HepG2 (cell line): ENCODE data around the gene SECTM1. TPM values are rescaled to one million over a fixed set of nuclear protein-coding genes. Genes with fewer than 3 reads are reported as not detected.
A peak's percentile ranks its signal among the peaks of the same experiment; 100 is the strongest.

Experiments
- FOXA1 ChIP-seq, 2 experiments: fragments of 450-650 bp in 1 of 2; sonication (generic) in 1 of 2; formaldehyde crosslinking in 1 of 2; IDR thresholded peaks; 2 replicates each; pipeline versions ENCODE4 v1.4.0 to v1.6.1; 2016 to 2020; ENCODE audit warnings: missing genetic modification reagents in 1 of 2
- HMG20B ChIP-seq: conservative IDR thresholded peaks from 2 replicates; pipeline ENCODE4 v1.6.1; 2016; ENCODE audit warnings: missing genetic modification reagents, missing compliant biosample characterization
- JUNB ChIP-seq: sonication (generic); formaldehyde crosslinking; IDR thresholded peaks from 2 replicates; pipeline ENCODE4 v1.8.0; 2022; ENCODE audit warnings: missing genetic modification reagents, mild to moderate bottlenecking, borderline replicate concordance
- RORA ChIP-seq: sonication (generic); formaldehyde crosslinking; IDR thresholded peaks from 2 replicates; pipeline ENCODE4 v1.5.0; 2020; ENCODE audit warnings: mild to moderate bottlenecking, missing genetic modification reagents, moderate library complexity
- SKI ChIP-seq: fragments of 450-650 bp; IDR thresholded peaks from one replicate; pipeline ENCODE4 v1.6.1; 2018; ENCODE audit warnings: mild to moderate bottlenecking; ENCODE audit not compliant: partially characterized antibody
- SRSF1 ChIP-seq: fragments of 200-400 bp; formaldehyde crosslinking; optimal IDR thresholded peaks from 2 replicates; pipeline ENCODE3; 2017; ENCODE audit warnings: mild to moderate bottlenecking, low read depth, low read length, moderate library complexity
- ZFP36 ChIP-seq: fragments of 150-350 bp; IDR thresholded peaks from 2 replicates; pipeline ENCODE4 v1.6.1; 2018; ENCODE audit warnings: borderline replicate concordance, low read length, low read depth; ENCODE audit not compliant: partially characterized antibody
- ZNF124 ChIP-seq: sonication (generic); formaldehyde crosslinking; IDR thresholded peaks from 2 replicates; pipeline ENCODE4 v1.4.0; 2020; ENCODE audit warnings: missing genetic modification reagents
- ZNF136 ChIP-seq: sonication (generic); formaldehyde crosslinking; IDR thresholded peaks from 2 replicates; pipeline ENCODE4 v1.8.1; 2022; ENCODE audit warnings: low read depth, mild to moderate bottlenecking, moderate library complexity, missing genetic modification reagents
- ZNF230 ChIP-seq: sonication (generic); formaldehyde crosslinking; IDR thresholded peaks from 2 replicates; pipeline ENCODE4 v1.4.0; 2020; ENCODE audit warnings: mild to moderate bottlenecking, missing genetic modification reagents
- ZNF564 ChIP-seq: sonication (generic); formaldehyde crosslinking; IDR thresholded peaks from 2 replicates; pipeline ENCODE4 v1.8.1; 2023; ENCODE audit warnings: mild to moderate bottlenecking, missing genetic modification reagents
- ZNF570 ChIP-seq: sonication (generic); formaldehyde crosslinking; IDR thresholded peaks from 2 replicates; pipeline ENCODE4 v1.4.0; 2020; ENCODE audit warnings: mild to moderate bottlenecking, missing genetic modification reagents, borderline replicate concordance
- ZNF737 ChIP-seq: sonication (generic); formaldehyde crosslinking; IDR thresholded peaks from 2 replicates; pipeline ENCODE4 v1.5.0; 2020; ENCODE audit warnings: missing genetic modification reagents, mild to moderate bottlenecking, borderline replicate concordance
- ZNF775 ChIP-seq: sonication (generic); formaldehyde crosslinking; IDR thresholded peaks from 2 replicates; pipeline ENCODE4 v1.4.0; 2020; ENCODE audit warnings: missing genetic modification reagents, mild to moderate bottlenecking, moderate library complexity, borderline replicate concordance
- polyA plus RNA-seq, 8 experiments: library from polyadenylated mRNA; depleted of rRNA in 3 of 8; stranded (reverse) in 7 of 8; unstranded in 1 of 8; fragments of >200 nt; fragmentation: Illumina TruSeq in 4 of 8; extraction: Trizol in 4 of 8; gene quantifications; 2 replicates each; pipeline versions ENCODE4 v1.2.1 to v1.2.3, GENCODE V29; 2011 to 2016; ENCODE audit warnings: low read depth in 4 of 8, missing spikeins in 1 of 8, mixed read lengths in 1 of 8; ENCODE audit not compliant: insufficient read depth in 1 of 8
- total RNA-seq, 5 experiments: library from RNA; depleted of rRNA; stranded (reverse); fragments of >200 nt; fragmentation: Illumina TruSeq; extraction: Trizol; gene quantifications; 2 replicates each; pipeline ENCODE4 v1.2.3, GENCODE V29; 2016; ENCODE audit warnings: low read depth in 1 of 5
- TF ChIP-seq, protein P1 (sequence below): sonication (generic); formaldehyde crosslinking; IDR thresholded peaks from 2 replicates; pipeline ENCODE4 v1.4.0; 2020; ENCODE audit warnings: missing genetic modification reagents
- TF ChIP-seq, protein P2 (sequence below): sonication (generic); formaldehyde crosslinking; IDR thresholded peaks from 2 replicates; pipeline ENCODE4 v1.8.0; 2022; ENCODE audit warnings: missing genetic modification reagents, low read depth, mild to moderate bottlenecking, borderline replicate concordance
- TF ChIP-seq, protein P3 (sequence below): sonication (generic); formaldehyde crosslinking; IDR thresholded peaks from 2 replicates; pipeline ENCODE4 v1.5.1; 2020; ENCODE audit warnings: missing genetic modification reagents, mild to moderate bottlenecking, borderline replicate concordance
- TF ChIP-seq, protein P4 (sequence below): sonication (generic); formaldehyde crosslinking; IDR thresholded peaks from 2 replicates; pipeline ENCODE4 v1.5.0; 2020; ENCODE audit warnings: mild to moderate bottlenecking, missing genetic modification reagents
- TF ChIP-seq, protein P5 (sequence below): sonication (generic); formaldehyde crosslinking; IDR thresholded peaks from 2 replicates; pipeline ENCODE4 v1.9.0; 2021; ENCODE audit warnings: missing genetic modification reagents, mild to moderate bottlenecking, borderline replicate concordance
- TF ChIP-seq, protein P6 (sequence below): sonication (generic); formaldehyde crosslinking; IDR thresholded peaks from 2 replicates; pipeline ENCODE4 v1.4.0; 2020; ENCODE audit warnings: missing genetic modification reagents

SECTM1 gene
- total and polyA plus RNA-seq, 2 of the 13 experiments (the other 11 are each of a cell fraction or from before 2014, with no cell fraction given), result 3.5 to 5.3 TPM

DNA sequence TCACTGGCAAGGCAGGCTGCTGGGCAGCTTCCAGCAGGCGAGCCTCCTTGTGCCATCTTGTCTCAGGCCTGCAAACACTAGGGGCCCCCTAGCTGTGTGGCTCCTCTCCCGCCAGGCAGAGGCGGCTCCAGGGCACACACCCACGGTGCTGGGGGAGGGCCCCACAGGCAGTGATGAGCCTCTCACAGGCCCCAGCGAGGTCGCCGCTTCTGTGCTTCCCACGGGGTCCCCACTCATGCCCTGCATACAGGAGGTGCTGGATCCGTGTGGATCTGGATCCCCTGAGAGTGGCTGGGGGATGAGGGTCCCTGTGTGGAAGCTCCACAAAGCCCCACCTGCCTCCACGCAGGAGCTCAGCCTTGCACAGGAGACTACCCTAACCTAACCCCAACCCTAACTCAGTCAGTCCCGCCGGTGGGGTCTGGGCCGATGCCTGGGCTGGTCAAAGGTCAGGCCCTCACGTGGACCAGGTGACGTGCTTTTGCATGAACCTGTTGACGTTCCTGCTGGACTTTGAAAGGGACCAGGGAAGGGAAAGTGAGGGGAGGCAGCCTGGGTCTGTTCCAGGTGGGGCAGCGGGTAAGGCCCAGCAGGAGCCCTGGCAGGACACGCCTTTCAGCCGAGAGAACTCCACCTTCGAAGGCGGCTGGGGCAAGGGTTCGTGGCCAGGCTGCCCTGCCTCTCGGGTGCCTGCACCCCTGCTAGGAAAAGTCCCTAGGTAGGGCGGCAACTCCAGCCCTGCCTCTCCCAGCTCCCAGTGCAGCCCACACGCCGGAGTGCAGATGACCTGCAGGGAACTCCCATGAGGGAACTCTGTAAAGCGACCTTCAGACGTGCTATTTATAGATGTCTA, 5.2 kb downstream of the SECTM1 start (continued):
- TF ChIP-seq ZNF124 (no peak), ZNF775 (no peak), ZNF564 (CRISPR knock-in tag) (no peak), SRSF1 (peak; percentile 82), FOXA1 (IDR thresholded peaks at IDR 0.05) (no peak), FOXA1 (CRISPR knock-in tag; IDR thresholded peaks at IDR 0.05) (peak; percentile 83), ZNF570 (CRISPR knock-in tag) (no peak), JUNB (no peak), ZNF136 (CRISPR knock-in tag) (peak; percentile 94), RORA (CRISPR knock-in tag) (no peak), ZNF230 (CRISPR knock-in tag) (0 out of 2 replicates have a peak, but pooled peaks have one; percentile 84), ZNF737 (CRISPR knock-in tag) (0 out of 2 replicates have a peak, but pooled peaks have one; percentile 18), HMG20B (CRISPR knock-in tag) (peak; percentile 34), SKI (peak; percentile 92), ZFP36 (no peak)
- TF ChIP-seq, protein P1, sequence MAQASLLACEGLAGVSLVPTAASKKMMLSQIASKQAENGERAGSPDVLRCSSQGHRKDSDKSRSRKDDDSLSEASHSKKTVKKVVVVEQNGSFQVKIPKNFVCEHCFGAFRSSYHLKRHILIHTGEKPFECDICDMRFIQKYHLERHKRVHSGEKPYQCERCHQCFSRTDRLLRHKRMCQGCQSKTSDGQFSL (CRISPR knock-in tag), result peak; percentile 38; the same call in 1 of the 2 replicates
- TF ChIP-seq, protein P2, sequence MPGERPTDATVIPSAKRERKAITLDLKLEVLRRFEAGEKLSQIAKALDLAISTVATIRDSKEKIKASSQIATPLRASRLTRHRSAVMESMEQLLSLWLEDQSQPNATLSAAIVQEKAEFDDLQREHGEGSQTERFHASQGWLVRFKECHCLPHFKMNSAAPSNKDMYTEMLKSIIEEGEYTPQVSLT, result no peak
- TF ChIP-seq, protein P3, sequence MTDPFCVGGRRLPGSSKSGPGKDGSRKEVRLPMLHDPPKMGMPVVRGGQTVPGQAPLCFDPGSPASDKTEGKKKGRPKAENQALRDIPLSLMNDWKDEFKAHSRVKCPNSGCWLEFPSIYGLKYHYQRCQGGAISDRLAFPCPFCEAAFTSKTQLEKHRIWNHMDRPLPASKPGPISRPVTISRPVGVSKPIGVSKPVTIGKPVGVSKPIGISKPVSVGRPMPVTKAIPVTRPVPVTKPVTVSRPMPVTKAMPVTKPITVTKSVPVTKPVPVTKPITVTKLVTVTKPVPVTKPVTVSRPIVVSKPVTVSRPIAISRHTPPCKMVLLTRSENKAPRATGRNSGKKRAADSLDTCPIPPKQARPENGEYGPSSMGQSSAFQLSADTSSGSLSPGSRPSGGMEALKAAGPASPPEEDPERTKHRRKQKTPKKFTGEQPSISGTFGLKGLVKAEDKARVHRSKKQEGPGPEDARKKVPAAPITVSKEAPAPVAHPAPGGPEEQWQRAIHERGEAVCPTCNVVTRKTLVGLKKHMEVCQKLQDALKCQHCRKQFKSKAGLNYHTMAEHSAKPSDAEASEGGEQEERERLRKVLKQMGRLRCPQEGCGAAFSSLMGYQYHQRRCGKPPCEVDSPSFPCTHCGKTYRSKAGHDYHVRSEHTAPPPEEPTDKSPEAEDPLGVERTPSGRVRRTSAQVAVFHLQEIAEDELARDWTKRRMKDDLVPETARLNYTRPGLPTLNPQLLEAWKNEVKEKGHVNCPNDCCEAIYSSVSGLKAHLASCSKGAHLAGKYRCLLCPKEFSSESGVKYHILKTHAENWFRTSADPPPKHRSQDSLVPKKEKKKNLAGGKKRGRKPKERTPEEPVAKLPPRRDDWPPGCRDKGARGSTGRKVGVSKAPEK (CRISPR knock-in tag), result peak; percentile 97; the same call in 1 of the 2 replicates
- TF ChIP-seq, protein P4, sequence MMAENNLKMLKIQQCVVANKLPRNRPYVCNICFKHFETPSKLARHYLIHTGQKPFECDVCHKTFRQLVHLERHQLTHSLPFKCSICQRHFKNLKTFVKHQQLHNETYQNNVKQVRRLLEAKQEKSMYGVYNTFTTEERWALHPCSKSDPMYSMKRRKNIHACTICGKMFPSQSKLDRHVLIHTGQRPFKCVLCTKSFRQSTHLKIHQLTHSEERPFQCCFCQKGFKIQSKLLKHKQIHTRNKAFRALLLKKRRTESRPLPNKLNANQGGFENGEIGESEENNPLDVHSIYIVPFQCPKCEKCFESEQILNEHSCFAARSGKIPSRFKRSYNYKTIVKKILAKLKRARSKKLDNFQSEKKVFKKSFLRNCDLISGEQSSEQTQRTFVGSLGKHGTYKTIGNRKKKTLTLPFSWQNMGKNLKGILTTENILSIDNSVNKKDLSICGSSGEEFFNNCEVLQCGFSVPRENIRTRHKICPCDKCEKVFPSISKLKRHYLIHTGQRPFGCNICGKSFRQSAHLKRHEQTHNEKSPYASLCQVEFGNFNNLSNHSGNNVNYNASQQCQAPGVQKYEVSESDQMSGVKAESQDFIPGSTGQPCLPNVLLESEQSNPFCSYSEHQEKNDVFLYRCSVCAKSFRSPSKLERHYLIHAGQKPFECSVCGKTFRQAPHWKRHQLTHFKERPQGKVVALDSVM (CRISPR knock-in tag), result peak; percentile 84
- TF ChIP-seq, protein P5, sequence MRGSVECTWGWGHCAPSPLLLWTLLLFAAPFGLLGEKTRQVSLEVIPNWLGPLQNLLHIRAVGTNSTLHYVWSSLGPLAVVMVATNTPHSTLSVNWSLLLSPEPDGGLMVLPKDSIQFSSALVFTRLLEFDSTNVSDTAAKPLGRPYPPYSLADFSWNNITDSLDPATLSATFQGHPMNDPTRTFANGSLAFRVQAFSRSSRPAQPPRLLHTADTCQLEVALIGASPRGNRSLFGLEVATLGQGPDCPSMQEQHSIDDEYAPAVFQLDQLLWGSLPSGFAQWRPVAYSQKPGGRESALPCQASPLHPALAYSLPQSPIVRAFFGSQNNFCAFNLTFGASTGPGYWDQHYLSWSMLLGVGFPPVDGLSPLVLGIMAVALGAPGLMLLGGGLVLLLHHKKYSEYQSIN (CRISPR knock-in tag), result no peak
- TF ChIP-seq, protein P6, sequence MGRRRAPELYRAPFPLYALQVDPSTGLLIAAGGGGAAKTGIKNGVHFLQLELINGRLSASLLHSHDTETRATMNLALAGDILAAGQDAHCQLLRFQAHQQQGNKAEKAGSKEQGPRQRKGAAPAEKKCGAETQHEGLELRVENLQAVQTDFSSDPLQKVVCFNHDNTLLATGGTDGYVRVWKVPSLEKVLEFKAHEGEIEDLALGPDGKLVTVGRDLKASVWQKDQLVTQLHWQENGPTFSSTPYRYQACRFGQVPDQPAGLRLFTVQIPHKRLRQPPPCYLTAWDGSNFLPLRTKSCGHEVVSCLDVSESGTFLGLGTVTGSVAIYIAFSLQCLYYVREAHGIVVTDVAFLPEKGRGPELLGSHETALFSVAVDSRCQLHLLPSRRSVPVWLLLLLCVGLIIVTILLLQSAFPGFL (CRISPR knock-in tag), result no peak
